DMS153 treated with DMSO at 0.1 percent for 48 hours (cell line): ENCODE measurements around the gene EARS2.

Experiments
- DNase-seq: peaks from one replicate; lab custom pipeline; 2025; ENCODE audit not compliant: unreplicated experiment; lab: John Stamatoyannopoulos, UW

Gene EARS2

DNA sequence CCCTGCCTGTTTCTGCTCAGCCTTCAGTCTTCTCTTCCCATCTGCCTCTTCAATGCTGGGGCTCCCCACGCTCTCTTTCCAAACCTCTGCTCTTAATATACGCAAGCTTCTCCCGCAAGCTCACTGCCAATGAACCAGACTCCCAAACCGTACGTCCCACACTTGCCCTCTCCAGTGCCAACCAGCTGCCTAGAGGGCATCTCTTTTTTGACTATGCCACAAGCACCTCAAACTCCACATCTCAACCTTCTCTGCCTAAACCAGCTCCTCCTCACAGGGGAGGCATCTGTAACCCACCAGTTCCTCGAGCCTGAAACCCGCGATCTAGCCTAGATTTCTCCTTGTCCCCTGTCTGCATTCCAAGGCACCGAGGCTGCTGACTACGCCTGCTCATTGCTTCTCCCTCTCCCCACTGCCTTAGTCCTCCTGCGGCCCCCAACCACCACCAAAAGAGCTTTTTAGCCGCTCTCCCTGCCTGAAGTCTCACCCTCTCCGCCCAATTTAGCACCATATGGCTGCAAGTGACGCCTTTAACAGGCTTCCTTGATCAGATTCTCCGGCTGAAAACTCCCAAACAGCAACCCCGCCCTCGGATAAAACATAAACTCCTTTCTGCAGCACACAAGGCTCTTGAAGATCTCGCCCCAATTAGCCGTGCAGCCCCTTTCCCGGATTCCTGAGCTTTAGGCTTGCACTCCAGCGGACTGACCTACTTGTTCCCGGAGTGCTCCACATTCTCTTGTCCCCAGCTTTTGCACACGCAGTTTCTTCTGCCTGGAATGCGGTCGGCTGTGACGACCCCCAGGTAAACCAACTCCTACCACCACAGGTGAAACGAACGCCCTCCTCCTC lies 48.3 kb downstream of the EARS2 start:
- DNase-seq: no peak

DNA sequence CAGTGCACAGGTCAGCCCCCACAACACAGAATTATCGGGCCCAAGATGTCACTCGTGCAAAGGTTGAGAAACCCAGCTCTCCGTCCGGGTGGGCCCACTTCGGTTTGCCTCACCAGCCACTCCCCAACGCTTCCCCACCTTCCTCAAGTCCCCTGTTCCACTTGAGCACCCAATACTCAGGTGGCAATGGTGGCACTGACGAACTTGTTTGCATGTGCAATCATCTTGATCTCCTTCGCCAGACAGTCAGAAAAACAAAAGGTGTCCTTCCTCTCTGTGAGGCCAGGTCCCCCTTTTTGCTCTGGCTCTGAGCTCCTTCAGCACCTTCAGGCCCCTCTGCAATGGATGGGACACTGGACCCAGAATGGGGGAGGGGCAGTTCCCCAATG lies 50.5 kb downstream of the EARS2 start:
- DNase-seq: no peak

DNA sequence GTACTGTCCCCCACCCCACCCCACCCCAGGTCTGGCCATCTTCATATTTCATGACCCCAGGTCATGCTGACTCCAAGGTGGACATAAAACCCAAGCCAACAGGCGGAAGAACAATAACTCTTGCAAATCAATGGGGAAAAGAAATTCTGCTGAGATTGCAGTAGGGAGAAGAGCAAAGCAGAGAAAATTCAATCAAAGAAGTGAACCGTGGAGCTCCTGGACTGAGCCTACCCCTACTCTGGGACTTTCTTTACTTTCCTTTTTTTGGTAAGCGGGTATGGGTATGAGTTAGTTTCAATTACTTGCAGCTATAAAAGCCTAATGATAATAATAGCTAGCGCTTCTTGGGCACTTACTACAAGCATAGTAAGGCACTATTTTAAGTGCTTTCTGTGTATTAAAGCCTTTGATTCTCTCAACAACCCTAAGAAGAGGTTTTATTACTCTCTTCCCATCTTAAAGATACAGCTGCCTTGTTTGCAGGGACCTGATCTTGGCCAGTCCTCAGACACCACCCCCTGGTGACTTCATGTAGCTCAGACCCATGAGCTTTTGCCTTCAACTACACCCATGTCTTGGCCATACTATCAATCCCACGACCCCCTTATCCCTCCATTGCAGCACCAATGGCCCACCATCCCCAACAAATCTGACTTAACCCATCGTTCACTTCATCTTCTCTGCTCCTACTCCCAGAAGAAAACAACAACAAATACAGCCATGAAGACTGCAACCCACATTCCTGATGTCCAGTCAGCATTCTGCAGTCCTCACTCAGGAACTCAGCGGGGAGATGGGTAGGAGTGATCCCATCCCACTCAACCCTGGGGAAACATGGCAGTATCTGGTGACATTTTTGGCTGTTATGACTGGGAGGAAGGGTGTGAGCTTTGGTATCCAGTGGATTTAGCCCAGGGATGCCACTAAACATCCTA lies 51.2 kb downstream of the EARS2 start:
- no peak for DNase-seq

DNA sequence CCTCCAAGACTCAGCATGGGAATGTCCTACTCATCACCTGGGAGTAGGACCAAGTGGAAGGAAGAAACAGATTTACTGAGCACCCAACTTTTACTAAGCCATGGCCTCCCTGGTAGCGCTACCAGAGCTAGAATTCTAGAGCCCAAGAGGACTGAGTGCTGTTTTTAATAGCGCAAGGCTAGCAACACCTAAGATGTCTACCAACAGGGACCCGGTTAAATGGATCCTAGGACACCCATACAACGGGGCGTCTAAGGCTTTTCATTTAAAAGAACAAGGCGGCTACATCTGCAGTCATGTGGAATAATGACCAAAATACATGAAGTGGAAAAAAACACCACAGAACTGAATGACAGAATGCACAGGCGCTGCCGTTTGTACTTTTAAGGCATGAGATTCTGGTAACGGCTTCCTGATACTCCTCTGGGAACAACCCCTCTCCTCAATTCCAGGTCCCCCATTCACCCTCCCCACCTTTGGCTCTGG lies 51.9 kb downstream of the EARS2 start:
- no peak for DNase-seq

DNA sequence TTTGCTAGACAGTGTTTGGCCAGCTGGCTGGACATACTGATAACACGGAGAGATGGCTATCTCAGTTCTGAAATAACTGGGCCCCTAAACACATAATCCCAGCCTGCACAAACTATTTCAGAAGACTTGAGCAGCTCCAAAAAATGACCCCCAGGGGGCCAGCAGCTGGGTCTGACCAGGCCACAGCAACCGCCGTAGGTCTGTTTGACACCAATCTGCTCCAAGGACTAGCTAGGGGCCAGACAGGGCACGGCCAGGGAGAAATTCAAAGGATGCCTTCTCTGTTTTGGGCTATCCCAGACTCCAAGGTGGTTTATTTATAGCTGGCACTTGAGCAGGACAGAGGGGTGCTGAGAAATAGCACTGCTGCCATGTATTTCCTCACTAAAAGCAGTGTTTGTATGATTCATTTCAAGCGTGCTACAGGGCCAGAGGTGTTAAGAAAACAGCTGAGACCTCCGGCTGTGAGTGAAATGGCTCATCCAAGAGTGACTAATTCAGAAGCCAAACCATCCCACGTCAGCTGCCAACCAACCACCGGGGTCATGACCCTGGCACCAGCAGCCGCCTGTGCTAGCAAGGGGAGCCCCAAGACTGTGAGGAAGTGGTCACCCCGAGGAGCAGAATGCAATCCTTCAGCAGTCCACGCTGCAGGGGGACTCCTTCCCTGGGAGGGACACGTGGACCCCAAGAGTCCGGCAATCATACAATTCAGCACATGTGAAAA lies 52.5 kb downstream of the EARS2 start:
- no peak for DNase-seq

DNA sequence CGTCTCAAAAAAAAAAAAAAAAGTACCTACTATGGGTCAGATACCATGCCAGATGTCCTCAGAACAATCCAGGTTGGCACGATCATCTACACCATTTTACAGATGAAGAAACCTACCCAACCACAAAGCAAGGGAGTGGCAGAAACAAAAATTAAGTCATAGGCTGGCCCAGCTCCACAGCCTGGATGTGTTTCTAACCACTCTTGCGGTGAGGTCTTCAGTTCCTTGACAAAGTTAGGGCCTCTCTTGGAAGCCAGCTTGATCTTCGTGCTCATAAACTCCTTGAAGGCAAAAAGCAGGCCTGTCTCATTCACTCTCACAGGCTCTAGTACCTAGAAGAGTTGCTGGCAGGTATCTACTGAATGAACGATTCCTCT lies 53.1 kb downstream of the EARS2 start:
- no peak for DNase-seq

DNA sequence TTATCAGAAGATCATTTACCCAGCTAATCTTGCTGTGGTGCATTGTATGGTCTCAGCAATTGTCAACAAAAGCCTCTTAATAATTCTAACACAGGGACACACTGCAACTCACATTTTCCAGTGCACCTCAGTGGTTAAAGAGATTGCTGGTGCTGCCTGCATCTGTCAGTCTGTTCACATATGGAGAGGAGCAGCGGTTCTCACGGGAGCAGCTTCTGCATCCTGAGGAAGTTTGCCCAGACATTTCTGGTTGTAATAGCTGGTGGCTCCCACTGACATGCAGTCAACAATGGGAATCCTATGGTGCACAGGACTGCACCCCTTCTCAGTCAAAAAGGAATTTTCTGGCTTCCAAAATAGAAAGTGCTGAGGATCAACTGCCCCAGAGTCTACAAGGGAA lies 54.7 kb downstream of the EARS2 start:
- no peak for DNase-seq

DNA sequence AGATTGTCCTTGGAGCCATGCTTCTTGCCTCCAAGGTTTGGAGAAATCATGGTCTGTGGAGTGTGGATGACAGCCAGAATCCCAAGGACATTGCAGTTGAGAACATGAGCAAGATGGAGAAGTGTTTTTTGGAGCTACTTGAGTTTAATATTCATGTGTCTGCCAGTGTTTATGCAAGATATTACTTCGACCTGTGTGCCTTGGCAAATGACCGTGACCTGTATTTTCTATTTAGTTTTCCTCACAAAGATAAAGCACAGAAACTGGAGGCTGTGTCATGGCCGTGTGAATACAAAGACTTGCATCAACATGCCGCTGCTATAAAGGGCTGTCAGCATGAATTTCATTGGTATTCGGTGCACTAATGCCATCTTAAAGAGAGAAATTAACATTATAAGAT lies 55.9 kb downstream of the EARS2 start:
- DNase-seq: no peak

DNA sequence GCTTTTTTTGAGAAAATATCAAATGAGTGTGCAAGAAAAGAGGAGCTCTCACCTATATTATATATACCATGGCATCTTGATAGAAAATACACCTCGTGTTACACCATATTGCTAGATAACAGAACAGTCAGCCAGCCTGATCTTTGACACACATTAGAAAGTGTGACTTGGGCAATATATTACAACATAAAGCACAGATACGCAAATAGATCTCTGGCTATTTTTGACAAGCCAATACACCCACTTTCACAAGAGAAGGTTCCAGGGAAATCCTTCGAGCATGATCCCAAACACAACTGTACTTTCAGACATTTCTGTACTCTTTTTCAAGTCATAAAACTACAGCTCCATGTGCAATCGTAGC lies 56.3 kb downstream of the EARS2 start:
- no peak for DNase-seq

DNA sequence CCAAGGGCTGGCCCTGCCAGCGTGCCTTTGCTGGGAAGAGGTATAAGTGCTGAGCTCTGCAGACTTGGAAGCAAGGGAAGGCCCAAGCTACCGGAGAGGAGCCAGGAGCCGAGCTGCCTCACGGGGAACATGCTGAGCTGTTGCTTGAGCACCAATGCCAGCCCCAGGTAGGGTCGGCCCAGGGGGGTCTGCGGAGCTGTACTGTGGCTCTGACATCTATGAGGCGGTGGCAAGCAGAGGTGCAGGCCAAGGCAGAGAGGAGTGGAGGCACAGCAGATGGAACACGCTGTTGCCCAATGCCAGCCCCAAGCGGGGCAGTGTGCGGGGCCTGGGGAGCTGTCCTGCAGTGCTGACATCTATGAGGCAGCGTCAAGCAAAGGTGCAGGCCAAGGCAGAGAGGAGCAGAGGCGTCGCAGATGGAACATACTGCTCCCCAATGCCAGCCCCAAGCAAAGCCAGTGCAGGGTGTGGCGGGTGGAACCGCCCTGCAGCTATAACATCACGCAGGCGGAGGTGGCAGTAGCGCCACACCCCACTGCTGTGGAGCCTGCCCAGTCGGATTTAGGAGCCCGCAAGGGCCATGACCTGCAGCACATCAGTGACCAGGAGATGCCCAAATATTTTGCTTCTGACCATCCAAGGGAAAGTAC lies 56.8 kb downstream of the EARS2 start:
- DNase-seq: no peak

DNA sequence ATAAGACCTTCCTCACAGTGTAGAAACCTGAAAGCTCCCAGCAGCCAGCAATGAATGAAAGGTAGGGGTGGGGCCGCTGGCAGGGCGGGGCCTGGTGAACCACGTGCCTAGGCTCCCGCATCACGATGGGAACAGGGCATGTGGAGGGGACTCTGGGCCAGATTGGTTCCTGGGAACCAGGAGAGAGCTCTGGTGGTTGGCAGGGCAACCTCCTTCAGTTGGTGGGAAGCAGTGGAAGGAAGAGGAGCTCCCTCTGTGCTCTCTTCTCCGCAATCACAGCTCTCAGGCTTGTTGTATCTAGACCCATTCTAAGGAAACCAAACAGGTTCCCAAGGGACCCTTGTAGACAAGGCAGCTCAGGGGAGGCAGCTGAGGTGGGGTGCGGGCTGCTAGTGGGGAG lies 57.3 kb downstream of the EARS2 start:
- DNase-seq: no peak

DNA sequence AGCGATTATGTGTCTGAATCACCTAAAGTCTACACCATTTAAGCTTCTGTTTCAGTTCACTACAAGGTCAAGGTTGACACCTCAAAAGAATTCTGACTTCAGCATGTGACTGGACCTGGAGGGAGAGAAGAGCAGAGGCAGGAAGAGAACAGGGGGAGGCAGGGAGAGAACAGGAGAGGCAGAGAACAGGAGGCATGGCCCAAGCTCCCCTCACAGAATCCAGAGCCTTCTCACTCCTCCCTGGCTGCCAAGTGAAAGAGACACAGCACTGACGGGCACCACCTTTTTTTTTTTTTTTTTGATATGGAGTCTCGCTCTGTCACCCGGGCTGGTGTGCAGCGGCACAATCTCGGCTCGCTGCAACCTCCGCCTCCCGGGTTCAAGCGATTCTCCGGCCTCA lies 58.3 kb downstream of the EARS2 start:
- DNase-seq: no peak

DNA sequence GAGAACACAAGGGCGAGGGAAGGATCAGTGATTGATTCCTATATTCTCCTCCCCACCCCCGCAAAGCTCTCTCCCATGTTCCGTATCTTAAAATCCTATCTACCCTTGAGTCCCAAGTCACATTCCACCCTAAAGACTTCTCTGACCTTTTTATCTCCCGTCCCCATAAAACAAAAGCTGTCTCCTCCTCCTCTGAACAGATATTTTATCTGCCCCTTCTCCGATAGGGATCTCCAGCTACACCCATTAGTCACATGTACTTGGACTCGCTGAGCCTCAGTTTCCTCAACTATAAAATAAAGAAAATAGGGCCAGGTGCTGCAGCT lies 59.6 kb downstream of the EARS2 start:
- no peak for DNase-seq

DNA sequence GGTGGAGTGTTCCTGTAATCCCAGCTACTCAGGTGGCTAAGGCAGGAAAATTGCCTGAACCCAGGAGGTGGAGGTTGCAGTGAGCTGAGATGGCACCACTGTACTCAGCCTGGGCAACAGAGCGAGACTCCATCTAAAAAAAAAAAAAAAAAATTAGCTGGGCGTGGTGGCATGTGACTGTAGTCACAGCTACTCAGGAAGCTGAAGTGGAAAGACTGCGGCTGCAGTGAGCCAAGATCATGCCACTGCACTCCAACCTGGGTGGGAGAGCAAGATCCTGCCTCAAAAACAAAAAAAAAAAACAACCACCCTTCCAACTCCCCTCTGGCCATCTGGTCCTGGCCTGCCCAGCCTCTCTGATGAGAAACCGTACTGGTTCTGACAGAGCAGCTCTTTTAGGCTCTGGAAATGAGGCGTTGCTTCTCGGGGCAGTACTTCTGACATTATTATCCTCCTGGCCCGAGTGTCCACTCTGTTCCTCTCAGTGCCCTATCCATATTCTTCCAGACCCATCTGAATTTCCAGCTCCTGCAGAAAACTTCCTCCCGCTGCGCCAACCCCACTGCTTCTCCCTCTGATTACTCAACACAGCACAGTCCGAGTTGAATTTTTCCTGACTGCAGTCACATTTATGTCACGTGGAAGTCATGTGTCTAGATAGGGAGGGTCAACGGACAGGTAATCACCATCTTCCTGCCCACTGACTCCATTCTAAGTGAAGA lies 60.2 kb downstream of the EARS2 start:
- no peak for DNase-seq

DNA sequence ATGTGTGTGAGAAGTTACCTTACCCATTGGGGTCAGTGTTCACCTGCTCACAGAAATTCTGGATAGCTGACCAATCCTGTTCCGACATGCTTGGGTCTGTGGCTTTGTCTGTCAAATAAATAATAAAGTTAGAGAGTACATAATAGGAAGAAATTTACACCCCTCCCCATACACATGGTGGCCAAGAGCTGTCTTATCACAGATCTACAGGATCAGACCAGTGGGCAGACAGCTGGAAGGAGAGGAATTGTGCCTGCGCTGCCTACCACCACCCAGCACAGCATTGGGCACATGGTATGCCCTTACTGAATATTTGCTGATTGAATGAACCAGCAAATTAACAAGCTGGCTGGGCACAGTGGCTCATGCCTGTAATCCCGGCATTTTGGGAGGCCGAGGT lies 61.5 kb downstream of the EARS2 start:
- DNase-seq: no peak

DNA sequence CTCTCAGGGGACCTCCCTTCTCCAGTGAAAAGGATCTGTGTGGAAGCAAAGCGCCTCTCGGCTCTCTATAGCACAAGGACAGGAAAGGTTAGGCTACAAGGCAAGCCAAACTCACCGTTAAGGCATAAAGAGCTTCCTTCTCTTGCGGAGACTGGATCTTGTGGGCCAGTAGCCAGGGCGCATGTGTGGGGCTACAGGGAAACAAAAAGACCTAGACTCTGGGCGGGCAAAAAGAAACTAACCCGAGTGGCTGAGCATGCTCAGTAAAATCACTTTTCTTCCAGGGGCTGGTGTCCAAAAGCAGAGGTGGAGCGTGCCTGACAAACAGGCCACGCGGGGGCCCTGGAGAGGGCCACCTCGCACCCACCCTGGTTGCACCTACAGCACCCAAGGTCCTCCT lies 63.0 kb downstream of the EARS2 start:
- no peak for DNase-seq

DNA sequence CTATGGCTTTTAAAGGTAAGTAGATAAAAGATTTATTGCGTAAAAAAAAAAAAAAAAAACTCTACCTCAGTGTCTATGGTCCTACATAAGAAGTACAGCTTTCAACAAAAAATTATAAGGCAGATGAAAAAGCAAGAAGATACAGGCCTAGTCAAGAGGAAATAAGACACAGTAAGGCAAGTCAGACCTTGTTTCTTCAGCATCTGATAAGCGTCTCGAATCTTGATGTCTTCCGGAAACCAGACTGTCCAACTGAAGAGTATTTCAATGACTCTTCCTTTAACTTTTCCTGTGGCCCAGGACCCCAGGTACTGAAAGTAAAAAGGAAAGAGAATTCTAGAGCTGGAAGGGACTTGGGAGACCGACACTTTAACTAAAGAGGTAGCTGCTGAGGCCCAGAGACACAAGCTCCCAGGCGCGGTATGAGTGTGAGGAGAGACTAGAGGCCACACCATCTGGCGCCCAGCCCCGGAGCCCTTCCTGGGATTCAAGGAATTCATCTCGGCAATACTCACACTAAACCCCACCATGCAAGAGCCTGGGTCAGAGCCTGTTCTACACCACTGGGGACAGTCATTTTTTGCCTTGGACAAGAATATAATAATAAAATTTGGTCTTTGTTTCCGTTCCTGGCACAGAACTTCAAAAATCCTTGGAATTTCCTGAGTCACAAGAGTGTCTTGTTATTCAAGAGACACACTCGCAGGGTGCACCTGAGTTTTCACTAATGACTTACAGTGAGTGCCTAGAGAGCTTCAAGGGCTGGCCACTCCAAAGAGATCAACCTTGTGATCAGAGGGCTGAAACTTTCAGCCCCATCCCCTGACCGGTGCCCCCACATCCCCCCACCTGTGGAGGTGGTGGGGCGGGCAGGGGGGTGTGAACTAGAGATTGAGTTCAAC lies 65.4 kb downstream of the EARS2 start:
- no peak for DNase-seq

DNA sequence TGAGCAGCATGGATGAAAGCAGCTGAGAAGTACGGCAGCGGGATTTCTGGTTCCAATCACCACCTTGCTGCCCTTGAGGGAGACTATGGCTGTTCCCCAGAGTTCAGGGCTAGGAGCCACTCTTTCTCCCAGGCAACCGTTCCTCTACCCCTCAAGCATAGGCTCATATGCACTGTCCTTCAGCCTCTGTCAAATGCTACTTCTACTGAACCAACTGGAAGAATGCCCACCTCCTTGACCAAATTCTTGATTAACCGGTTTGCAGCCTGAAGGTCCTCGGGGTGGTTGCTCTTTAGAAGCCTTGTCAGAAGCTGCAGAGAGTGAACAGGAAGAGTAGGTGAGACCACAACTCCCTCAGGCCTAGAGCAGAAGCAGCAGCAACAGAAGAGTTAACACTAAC lies 70.7 kb downstream of the EARS2 start:
- no peak for DNase-seq

DNA sequence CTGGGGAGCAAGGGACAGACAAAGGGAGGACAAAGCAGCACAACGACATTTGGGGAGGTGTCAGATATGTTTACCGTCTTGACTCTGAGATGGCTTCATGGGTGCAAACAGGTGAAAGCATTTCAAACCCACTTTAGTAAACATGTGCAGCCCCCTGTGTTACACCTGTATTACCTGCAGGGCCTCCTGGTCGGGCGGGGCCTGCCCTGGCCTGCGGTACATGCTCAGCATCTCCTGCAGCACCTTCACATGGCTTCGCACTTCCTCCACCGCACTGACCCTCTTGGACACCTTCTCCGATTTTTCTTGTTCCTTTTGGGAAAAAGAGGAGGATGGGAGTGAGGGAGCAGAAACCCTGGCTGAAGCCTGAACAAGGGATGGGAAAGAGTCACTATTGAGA lies 71.3 kb downstream of the EARS2 start:
- DNase-seq: no peak

DNA sequence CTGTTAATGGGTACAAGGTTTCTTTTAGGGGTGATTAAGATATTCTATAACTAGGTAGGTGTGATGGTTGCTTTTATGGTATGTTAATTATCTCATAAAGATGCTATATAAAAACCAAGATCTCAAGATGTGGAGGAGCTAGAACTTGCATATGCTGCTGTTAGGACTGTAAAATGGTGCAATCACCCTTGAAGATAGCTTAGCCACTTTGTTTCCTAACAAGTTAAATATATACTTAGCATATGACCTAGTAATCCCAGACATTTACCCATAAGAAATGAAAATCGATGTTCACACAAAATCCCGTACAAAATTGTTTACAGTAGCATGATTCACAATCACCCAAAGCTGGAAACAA lies 71.9 kb downstream of the EARS2 start:
- DNase-seq: no peak
